Esophagus (tissue), 2 donors: ENCODE data around the gene CSH2. TPM values are rescaled to one million over a fixed set of nuclear protein-coding genes. Genes with fewer than 3 reads are reported as not detected.
"Not testable (repeated sequence)": the region's sequence is repeated elsewhere in the genome, so short reads cannot be mapped to it uniquely, and the experiment has no call there.

Source experiments
- H3K27ac ChIP-seq, 2 donors: one replicate each; pipeline ENCODE4 v1.5.1; 2013; ENCODE audit warnings: low read depth in 2 of 2, mild to moderate bottlenecking in 2 of 2, inconsistent platforms in 1 of 2, low read length in 1 of 2, moderate library complexity in 1 of 2
- H3K27me3 ChIP-seq, 2 donors: one replicate each; pipeline ENCODE4 v1.6.1; 2013; ENCODE audit warnings: low read length in 2 of 2, control low read depth in 1 of 2, mild to moderate bottlenecking in 1 of 2; ENCODE audit not compliant: insufficient read depth in 2 of 2, control insufficient read depth in 1 of 2
- H3K36me3 ChIP-seq, 2 donors: one replicate each; pipeline ENCODE4 v1.6.1; 2013; ENCODE audit warnings: low read length in 1 of 2; ENCODE audit not compliant: control insufficient read depth in 2 of 2, insufficient read depth in 2 of 2
- H3K4me1 ChIP-seq, 2 donors: one replicate each; pipeline ENCODE4 v1.6.1; 2013; ENCODE audit warnings: low read length in 1 of 2; ENCODE audit not compliant: control insufficient read depth in 2 of 2, insufficient read depth in 2 of 2
- H3K4me3 ChIP-seq, 2 donors: one replicate each; pipeline ENCODE4 v1.5.1; 2013; ENCODE audit warnings: low read length in 2 of 2, mild to moderate bottlenecking in 2 of 2, low read depth in 1 of 2, moderate library complexity in 1 of 2
- H3K9me3 ChIP-seq, 2 donors: one replicate each; pipeline ENCODE4 v1.6.1; 2013; ENCODE audit warnings: mild to moderate bottlenecking in 2 of 2, low read depth in 1 of 2, low read length in 1 of 2, moderate library complexity in 1 of 2; ENCODE audit not compliant: control insufficient read depth in 2 of 2, insufficient read depth in 1 of 2
- WGBS, 2 donors: extraction: QIAGEN DNeasy Blood & Tissue Kit; methylation state at CpG; one replicate each; pipeline ENCODE4 v1.1.7; 2013; 5-methylcytosine and 5-hydroxymethylcytosine counted together
- polyA plus RNA-seq, 2 donors: library from polyadenylated mRNA; stranded (reverse); fragments of 200-250 nt; gene quantifications; one replicate each; pipeline ENCODE4 v1.2.3, GENCODE V29; 2013
- donor health status: healthy with polysubstance abuse.
- donor health status: Bipolar disorder and iron deficiency.

The CSH2 gene
- polyA plus RNA-seq, 2 donors, result not detected

- not testable (repeated sequence) for H3K4me1 ChIP-seq, H3K9me3 ChIP-seq, H3K27ac ChIP-seq, H3K4me3 ChIP-seq, H3K27me3 ChIP-seq, H3K36me3 ChIP-seq
- 78 to 82% methylated on average over 7 of the region's 7 CpGs for WGBS, 2 donors
Measured at GRCh38 chr17:63866625-63867024, 6.9 kb downstream of the CSH2 start.

DNA sequence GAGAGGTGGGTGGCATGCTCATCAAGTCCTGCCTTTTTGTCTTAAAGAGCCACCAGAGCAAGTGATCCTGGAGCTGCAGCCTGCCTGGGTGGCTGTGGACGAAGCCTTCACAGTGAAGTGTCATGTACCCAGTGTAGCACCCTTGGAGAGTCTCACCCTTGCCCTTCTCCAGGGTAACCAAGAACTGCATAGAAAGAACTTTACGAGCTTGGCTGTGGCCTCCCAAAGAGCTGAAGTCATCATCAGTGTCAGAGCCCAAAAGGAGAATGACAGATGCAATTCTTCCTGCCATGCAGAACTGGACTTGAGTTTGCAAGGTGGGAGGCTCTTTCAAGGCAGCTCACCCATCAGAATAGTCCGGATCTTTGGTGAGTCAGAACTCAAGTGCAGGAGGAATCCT, 14.2 kb downstream of the CSH2 start:
- no peak overlapping the region for H3K4me3 ChIP-seq
- H3K36me3 ChIP-seq, result no peaks in the 10 kb centered on the region
- no peaks in the 10 kb centered on the region for H3K9me3 ChIP-seq
- 81 to 84% methylated on average over 3 of the region's 3 CpGs for WGBS, 2 donors
- no peak overlapping the region for H3K27ac ChIP-seq
- no peaks in the 10 kb centered on the region for H3K4me1 ChIP-seq
- H3K27me3 ChIP-seq, result peaks cover 0 to 2% of the 10 kb centered on the region in 2 donors

DNA sequence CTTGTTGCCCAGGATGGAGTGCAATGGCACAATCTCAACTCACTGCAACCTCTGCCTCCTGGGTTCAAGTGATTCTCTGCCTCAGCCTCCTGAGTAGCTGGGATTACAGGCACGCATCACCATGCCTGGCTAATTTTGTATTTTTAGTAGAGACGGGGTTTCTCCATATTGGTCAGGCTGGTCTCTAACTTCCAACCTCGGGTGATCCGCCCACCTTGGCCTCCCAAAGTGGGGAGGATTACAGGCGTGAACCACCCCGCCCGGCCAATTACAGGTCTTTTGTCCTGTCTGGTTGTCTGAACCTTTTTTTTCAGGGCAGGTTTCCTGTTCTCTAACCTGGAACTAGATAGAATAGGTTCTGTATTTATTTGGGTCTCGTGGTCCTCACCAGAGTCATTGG, 17.1 kb downstream of the CSH2 start:
- H3K27me3 ChIP-seq, H3K27ac ChIP-seq, H3K4me3 ChIP-seq, H3K9me3 ChIP-seq, H3K4me1 ChIP-seq, H3K36me3 ChIP-seq: not testable (repeated sequence)
- 85 to 91% methylated on average over 8 of the region's 8 CpGs for WGBS, 2 donors

DNA sequence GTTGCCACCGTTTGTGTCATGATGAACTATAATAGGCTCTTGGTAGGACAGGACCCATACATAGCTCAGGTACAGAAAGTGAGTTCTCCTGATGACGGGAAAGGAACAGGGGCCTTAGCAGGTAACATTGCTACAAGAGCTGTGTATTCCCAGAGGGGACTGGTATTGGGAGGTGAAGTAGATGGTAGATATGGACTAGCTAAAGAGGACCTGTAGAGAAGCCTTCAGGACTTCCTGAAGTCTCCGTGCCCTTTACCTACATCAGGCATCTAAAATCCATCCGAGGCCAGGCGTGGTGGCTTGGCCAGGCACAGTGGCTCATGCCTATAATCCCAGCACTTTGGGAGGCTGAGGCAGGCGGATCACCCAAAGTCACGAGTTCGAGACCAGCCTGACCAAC, 18.3 kb downstream of the CSH2 start:
- Histone ChIP-seq H3K27me3 (peaks cover 0 to 2% of the 10 kb centered on the region in 2 donors), H3K4me3 (no peak overlapping the region), H3K4me1 (no peaks in the 10 kb centered on the region), H3K27ac (no peak overlapping the region), H3K9me3 (no peaks in the 10 kb centered on the region), H3K36me3 (no peaks in the 10 kb centered on the region)
- whole genome bisulfite sequencing, 2 donors, result 90 to 91% methylated on average over 8 of the region's 8 CpGs

DNA sequence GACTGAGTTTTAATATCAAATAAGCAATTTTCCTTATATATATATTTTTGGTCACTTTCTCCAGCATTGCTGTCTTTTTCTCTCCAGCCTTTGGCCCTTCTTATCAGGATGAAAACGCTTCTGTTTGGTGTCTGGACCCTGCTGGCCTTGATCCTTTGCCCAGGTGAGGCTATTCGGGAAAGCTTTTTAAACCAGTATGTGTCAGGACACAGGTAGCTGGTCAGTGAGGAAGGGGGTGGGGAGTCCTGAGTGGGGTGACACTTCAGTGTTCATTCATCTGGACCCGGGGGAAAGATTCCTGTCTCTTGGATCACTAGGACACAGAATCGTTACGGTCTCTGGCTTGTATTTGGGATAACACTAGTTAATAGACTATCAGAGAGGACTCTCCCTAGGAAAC, 18.8 kb downstream of the CSH2 start:
- 74 to 87% methylated on average over 5 of the region's 5 CpGs for WGBS, 2 donors
- H3K9me3 ChIP-seq, result no peaks in the 10 kb centered on the region
- H3K4me3 ChIP-seq, result no peak overlapping the region
- H3K27ac ChIP-seq, result no peak overlapping the region
- H3K4me1 ChIP-seq, result no peaks in the 10 kb centered on the region
- H3K36me3 ChIP-seq, result no peaks in the 10 kb centered on the region
- no peaks in the 10 kb centered on the region for H3K27me3 ChIP-seq

DNA sequence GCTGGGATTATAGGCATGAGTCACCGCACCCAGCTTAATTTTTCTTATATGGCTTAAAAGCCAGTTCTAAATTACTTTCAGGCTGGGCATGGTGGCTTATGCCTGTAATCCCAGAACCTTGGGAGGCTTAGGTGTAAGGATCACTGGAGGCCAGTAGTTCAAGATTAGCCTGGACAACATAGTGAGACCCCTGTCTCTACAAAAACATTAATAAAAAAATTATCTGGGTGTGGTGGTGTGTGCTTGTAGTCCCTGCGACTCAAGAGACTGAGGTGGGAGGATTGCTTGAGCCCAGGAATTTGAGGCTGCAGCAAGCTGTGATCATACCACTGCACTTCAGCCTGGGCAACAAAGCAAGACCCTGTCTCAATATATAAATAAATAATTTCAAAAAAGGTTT, 20.2 kb downstream of the CSH2 start:
- H3K36me3 ChIP-seq, result no peaks in the 10 kb centered on the region
- 90 to 92% methylated on average over 2 of the region's 2 CpGs for WGBS, 2 donors
- H3K9me3 ChIP-seq, result no peaks in the 10 kb centered on the region
- no peak overlapping the region for H3K27ac ChIP-seq
- H3K27me3 ChIP-seq, result no peaks in the 10 kb centered on the region
- no peak overlapping the region for H3K4me3 ChIP-seq
- peaks cover 0 to 4% of the 10 kb centered on the region in 2 donors for H3K4me1 ChIP-seq

GRCh38 chr17:63850401-63850800, 23.1 kb downstream of the CSH2 start:
- no peaks in the 10 kb centered on the region for H3K9me3 ChIP-seq
- H3K27ac ChIP-seq, result no peak overlapping the region
- H3K36me3 ChIP-seq, result no peaks in the 10 kb centered on the region
- H3K4me1 ChIP-seq, result peaks cover 0 to 4% of the 10 kb centered on the region in 2 donors
- WGBS, 2 donors, result 83 to 89% methylated on average over 9 of the region's 9 CpGs
- H3K4me3 ChIP-seq, result no peak overlapping the region
- H3K27me3 ChIP-seq, result no peaks in the 10 kb centered on the region

- Histone ChIP-seq H3K4me1 (peaks cover 0 to 4% of the 10 kb centered on the region in 2 donors), H3K9me3 (no peaks in the 10 kb centered on the region), H3K36me3 (no peaks in the 10 kb centered on the region), H3K4me3 (peak overlapping the region in 1 of 2 donors; percentile 4), H3K27me3 (no peaks in the 10 kb centered on the region), H3K27ac (peak overlapping the region in 1 of 2 donors; percentile 66)
- WGBS, 2 donors, result 21% methylated on average over 82 of the region's 82 CpGs
Measured at GRCh38 chr17:63848834-63849689, 24.4 kb downstream of the CSH2 start.

- 95 to 97% methylated on average over 3 of the region's 3 CpGs for WGBS, 2 donors
- Histone ChIP-seq H3K27ac (no peak overlapping the region), H3K36me3 (no peaks in the 10 kb centered on the region), H3K4me3 (no peak overlapping the region), H3K9me3 (no peaks in the 10 kb centered on the region), H3K27me3 (no peaks in the 10 kb centered on the region), H3K4me1 (peaks cover 0 to 4% of the 10 kb centered on the region in 2 donors)
Measured at GRCh38 chr17:63847525-63848249, 25.8 kb downstream of the CSH2 start.
